H1 (cell line): ENCODE measurements around the gene TUBD1.
"Not testable (repeated sequence)": the region's sequence is repeated elsewhere in the genome, so short reads cannot be mapped to it uniquely, and the experiment has no call there.

Experiments used
- CEBPB ChIP-seq: IDR thresholded peaks from 2 replicates; pipeline ENCODE4 v1.6.1; 2012; ENCODE audit warnings: low read depth, low read length
- CHD2 ChIP-seq: IDR thresholded peaks from 2 replicates; pipeline ENCODE4 v1.6.1; 2012; ENCODE audit warnings: low read length, improper control_type of control experiment
- CTCF ChIP-seq, 3 experiments: IDR thresholded peaks; 1 replicate in 2 of 3; 2 replicates in 1 of 3; pipeline versions ENCODE4 v1.5.1 to v1.6.1; 2011; ENCODE audit warnings: low read length in 3 of 3, mild to moderate bottlenecking in 3 of 3, inconsistent platforms in 2 of 3, low read depth in 1 of 3, moderate library complexity in 1 of 3; ENCODE audit not compliant: insufficient read depth in 1 of 3; ENCODE audit errors: control extremely low read depth in 1 of 3
- EZH2 ChIP-seq: fragments of 200-600 bp; sonication (generic); IDR thresholded peaks from 2 replicates; pipeline ENCODE4 v1.7.1; 2012; ENCODE audit warnings: low read depth, mild to moderate bottlenecking, moderate library complexity, low read length, inconsistent platforms; ENCODE audit not compliant: severe bottlenecking
- JUN ChIP-seq: IDR thresholded peaks from 2 replicates; pipeline ENCODE4 v1.6.1; 2011; ENCODE audit warnings: low read depth, mild to moderate bottlenecking, improper control_type of control experiment, low read length
- POLR2A ChIP-seq, 2 experiments: IDR thresholded peaks; 1 replicate in 1 of 2; 2 replicates in 1 of 2; pipeline ENCODE4 v1.6.1; 2011; ENCODE audit warnings: low read depth in 2 of 2, low read length in 2 of 2, mild to moderate bottlenecking in 2 of 2; ENCODE audit errors: control extremely low read depth in 1 of 2
- SP1 ChIP-seq: IDR thresholded peaks from 2 replicates; pipeline ENCODE4 v1.6.1; 2011; ENCODE audit warnings: low read depth, low read length
- ZNF274 ChIP-seq: IDR thresholded peaks from 2 replicates; pipeline ENCODE4 v1.7.0; 2012; ENCODE audit warnings: low read length, borderline replicate concordance; ENCODE audit errors: extremely low read depth

DNA sequence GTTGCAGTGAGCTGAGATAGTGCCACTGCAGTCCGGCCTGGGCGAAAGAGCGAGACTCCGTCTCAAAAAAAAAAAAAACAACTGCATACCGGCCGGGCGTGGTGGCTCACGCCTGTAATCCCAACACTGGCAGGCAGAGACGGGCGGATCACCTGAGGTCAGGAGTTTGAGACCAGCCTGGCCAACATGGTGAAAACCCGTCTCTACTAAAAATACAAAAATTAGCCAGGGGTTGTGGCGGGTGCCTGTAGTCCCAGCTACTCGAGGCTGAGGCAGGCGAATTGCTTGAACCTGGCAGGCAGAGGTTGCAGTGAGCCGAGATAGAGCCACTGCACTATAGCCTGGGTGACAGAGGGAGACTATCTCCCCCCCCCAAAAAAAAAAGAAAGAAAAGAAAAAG is 42.4 kb downstream of the TUBD1 start:
- not testable (repeated sequence) for TF ChIP-seq CEBPB; JUN; EZH2; CTCF (IDR thresholded peaks at IDR 0.05; ENCODE audit: control extremely low read depth in 1 of 3, insufficient read depth in 1 of 3, low read depth in 1 of 3, low read length in 3 of 3); POLR2A (IDR thresholded peaks at IDR 0.05; ENCODE audit: control extremely low read depth in 1 of 2, low read depth in 2 of 2, low read length in 2 of 2); CHD2; SP1; ZNF274
